Smooth muscle cell (in vitro differentiated cells): ENCODE data around the gene CEP78. TPM values are rescaled to one million over a fixed set of nuclear protein-coding genes. Genes with fewer than 3 reads are reported as not detected.

Source experiments
- DNase-seq: peaks from one replicate; lab custom pipeline; 2025; ENCODE audit not compliant: unreplicated experiment; lab: John Stamatoyannopoulos, UW
- H2AFZ ChIP-seq: fragments of 200-600 bp; sonication (generic); 2 replicates; pipeline ENCODE4 v1.6.0; 2016; ENCODE audit warnings: antibody characterized with exemption, low read depth, mild to moderate bottlenecking
- H3F3A ChIP-seq: fragments of 200-600 bp; sonication (generic); 2 replicates; pipeline ENCODE4 v1.6.0; 2017; ENCODE audit warnings: antibody characterized with exemption, low read depth
- H3K27ac ChIP-seq: fragments of 200-600 bp; sonication (generic); 2 replicates; pipeline ENCODE4 v1.5.1; 2016; ENCODE audit warnings: low read depth, mild to moderate bottlenecking
- H3K27me3 ChIP-seq: fragments of 200-600 bp; sonication (generic); 2 replicates; pipeline ENCODE4 v1.6.1; 2016; ENCODE audit warnings: low read depth, mild to moderate bottlenecking
- H3K36me3 ChIP-seq: fragments of 200-600 bp; sonication (generic); 2 replicates; pipeline ENCODE4 v1.5.1; 2016; ENCODE audit warnings: low read depth
- H3K4me1 ChIP-seq: fragments of 200-600 bp; sonication (generic); 2 replicates; pipeline ENCODE4 v1.5.1; 2016; ENCODE audit warnings: low read depth
- H3K4me2 ChIP-seq: fragments of 200-600 bp; sonication (generic); 2 replicates; pipeline ENCODE4 v1.6.0; 2016; ENCODE audit warnings: mild to moderate bottlenecking
- H3K4me3 ChIP-seq: fragments of 200-600 bp; sonication (generic); 2 replicates; pipeline ENCODE4 v1.5.1; 2016; ENCODE audit warnings: mild to moderate bottlenecking
- H3K79me2 ChIP-seq: fragments of 200-600 bp; sonication (generic); 2 replicates; pipeline ENCODE4 v1.6.0; 2016; ENCODE audit warnings: low read depth, mild to moderate bottlenecking
- H3K9ac ChIP-seq: fragments of 200-600 bp; sonication (generic); 2 replicates; pipeline ENCODE4 v1.6.0; 2016; ENCODE audit warnings: low read depth
- H3K9me3 ChIP-seq: fragments of 200-600 bp; sonication (generic); replicated peaks from 2 replicates; pipeline ENCODE4 v1.5.1; 2016; ENCODE audit warnings: low read depth
- H4K20me1 ChIP-seq: fragments of 200-600 bp; sonication (generic); 2 replicates; pipeline ENCODE4 v1.6.0; 2016; ENCODE audit warnings: low read depth
- CTCF ChIP-seq: fragments of 200-600 bp; sonication (generic); IDR thresholded peaks from 2 replicates; pipeline ENCODE4 v1.5.1; 2017; ENCODE audit warnings: borderline replicate concordance, mild to moderate bottlenecking, antibody characterized with exemption; ENCODE audit not compliant: insufficient read depth, poor library complexity, severe bottlenecking
- WGBS: methylation state at CpG from one replicate; pipeline ENCODE4 v1.1.7; 2016; ENCODE audit warnings: low lambda C conversion rate; 5-methylcytosine and 5-hydroxymethylcytosine counted together
- polyA plus RNA-seq: library from polyadenylated mRNA; unstranded; fragments of >200 nt; fragmentation: Nextera tagmentation; extraction: Ambion mirVana; gene quantifications from 2 replicates; pipeline ENCODE4 v1.2.1, GENCODE V29; 2016
- total RNA-seq: library from RNA; depleted of rRNA; stranded (reverse); fragments of >200 nt; gene quantifications from 2 replicates; pipeline ENCODE4 v1.2.3, GENCODE V29; 2014

CEP78 gene
- total and polyA plus RNA-seq, 2 experiments from 2014 or later: 8.2 to 25.4 TPM

- H3K4me2 ChIP-seq: peak overlapping the region; percentile 91
- no peaks in the 10 kb centered on the region for H3K27me3 ChIP-seq
- no peak for TF ChIP-seq CTCF
- H3K9me3 ChIP-seq: no peaks in the 10 kb centered on the region
- peak overlapping the region; percentile 76 for H2AFZ ChIP-seq
- 6% methylated on average over 12 of the region's 16 CpGs for WGBS
- no peaks in the 10 kb centered on the region for H4K20me1 ChIP-seq
- peak overlapping the region; percentile 75 for H3K4me3 ChIP-seq
- peak overlapping the region; percentile 51 for H3K9ac ChIP-seq
- H3K4me1 ChIP-seq: peaks cover 13% of the 10 kb centered on the region
- H3K27ac ChIP-seq: no peak overlapping the region
- H3K79me2 ChIP-seq: peaks cover 58% of the 10 kb centered on the region
- no peaks in the 10 kb centered on the region for H3K36me3 ChIP-seq
- no peak for DNase-seq
- H3F3A ChIP-seq: peaks cover 7% of the 10 kb centered on the region
Measured at GRCh38 chr9:78298046-78298765, 62.3 kb downstream of the CEP78 start.

- Histone ChIP-seq H3K27me3 (no peaks in the 10 kb centered on the region), H3K27ac (no peak overlapping the region), H3K4me3 (no peak overlapping the region), H3K4me2 (no peak overlapping the region), H3K36me3 (peaks cover 4% of the 10 kb centered on the region), H3F3A (peaks cover 7% of the 10 kb centered on the region), H2AFZ (no peak overlapping the region), H3K79me2 (peaks cover 67% of the 10 kb centered on the region), H3K4me1 (peaks cover 13% of the 10 kb centered on the region), H4K20me1 (peaks cover 8% of the 10 kb centered on the region), H3K9me3 (no peaks in the 10 kb centered on the region), H3K9ac (no peak overlapping the region)
- TF ChIP-seq CTCF: no peak
- no peak for DNase-seq
- WGBS: 94% methylated on average over 6 of the region's 6 CpGs
Measured at GRCh38 chr9:78300209-78300608, 64.3 kb downstream of the CEP78 start.

GRCh38 chr9:78301466-78301865, 65.6 kb downstream of the CEP78 start:
- 93% methylated on average over 2 of the region's 2 CpGs for WGBS
- H3K27ac ChIP-seq: no peak overlapping the region
- H3K4me2 ChIP-seq: no peak overlapping the region
- no peak for TF ChIP-seq CTCF
- no peak for DNase-seq
- peaks cover 8% of the 10 kb centered on the region for H4K20me1 ChIP-seq
- peaks cover 67% of the 10 kb centered on the region for H3K79me2 ChIP-seq
- H3K4me1 ChIP-seq: peaks cover under 1% of the 10 kb centered on the region
- H3K9ac ChIP-seq: no peak overlapping the region
- no peak overlapping the region for H2AFZ ChIP-seq
- no peaks in the 10 kb centered on the region for H3F3A ChIP-seq
- no peaks in the 10 kb centered on the region for H3K27me3 ChIP-seq
- no peaks in the 10 kb centered on the region for H3K9me3 ChIP-seq
- peaks cover 4% of the 10 kb centered on the region for H3K36me3 ChIP-seq
- no peak overlapping the region for H3K4me3 ChIP-seq
